ENCODE results near the gene RPL5.
"Not testable (repeated sequence)": the region's sequence is repeated elsewhere in the genome, so short reads cannot be mapped to it uniquely, and the experiment has no call there.

The RPL5 gene

DNA sequence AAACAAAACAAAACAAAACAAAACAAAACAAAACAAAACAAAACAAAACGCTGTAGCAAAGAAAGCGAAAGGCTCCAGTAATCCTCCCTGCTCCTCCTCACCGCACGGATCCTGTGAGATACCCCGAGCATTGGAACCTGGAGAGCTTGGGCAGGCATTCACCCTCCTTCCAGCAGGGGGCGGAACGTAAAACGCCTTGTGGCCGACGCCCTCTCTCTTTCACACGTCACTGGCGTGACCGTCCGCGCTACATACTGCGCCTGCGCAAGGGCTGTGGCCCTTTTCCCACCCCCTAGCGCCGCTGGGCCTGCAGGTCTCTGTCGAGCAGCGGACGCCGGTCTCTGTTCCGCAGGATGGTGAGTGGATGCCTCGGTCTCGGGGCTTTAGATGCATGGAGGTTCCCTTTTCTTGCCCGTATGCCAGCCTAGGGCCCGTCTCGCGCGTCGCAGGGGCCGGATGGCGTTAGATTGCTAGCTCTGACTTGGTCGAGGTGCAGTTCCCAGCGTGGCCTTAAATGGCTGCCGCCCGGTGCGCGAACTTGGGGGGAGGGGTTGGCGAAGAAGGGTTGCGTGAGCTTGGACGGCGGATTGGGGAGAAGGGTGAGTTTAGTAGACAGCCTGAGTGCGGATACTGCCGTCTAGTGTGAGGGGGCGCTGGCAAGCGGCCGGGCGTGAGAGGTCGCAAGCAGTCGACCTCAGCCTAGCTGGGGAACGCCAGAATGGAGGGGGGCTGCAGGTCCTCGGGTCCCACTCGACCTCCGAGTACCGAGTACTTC lies at the start of gene RPL5:
Gene RPL5 (plus strand): TSS at position 279 of the 775 bp plus-strand sequence. CDS start 75 bp downstream, at position 354.
- peaks cover 53% of the 10 kb centered on the region for H3K4me1 Mint-ChIP-seq
- H3K9me3 Mint-ChIP-seq, result no peaks in the 10 kb centered on the region
- H3K4me3 Mint-ChIP-seq, result peak within 1 kb of the TSS; percentile 98
- H3K36me3 Mint-ChIP-seq, result peaks cover 48% of the 10 kb centered on the region
- H3K27me3 Mint-ChIP-seq, result no peaks in the 10 kb centered on the region
- ATAC-seq, result peak; percentile 97
- H3K27ac Mint-ChIP-seq, result peak within 1 kb of the TSS; percentile 100

DNA sequence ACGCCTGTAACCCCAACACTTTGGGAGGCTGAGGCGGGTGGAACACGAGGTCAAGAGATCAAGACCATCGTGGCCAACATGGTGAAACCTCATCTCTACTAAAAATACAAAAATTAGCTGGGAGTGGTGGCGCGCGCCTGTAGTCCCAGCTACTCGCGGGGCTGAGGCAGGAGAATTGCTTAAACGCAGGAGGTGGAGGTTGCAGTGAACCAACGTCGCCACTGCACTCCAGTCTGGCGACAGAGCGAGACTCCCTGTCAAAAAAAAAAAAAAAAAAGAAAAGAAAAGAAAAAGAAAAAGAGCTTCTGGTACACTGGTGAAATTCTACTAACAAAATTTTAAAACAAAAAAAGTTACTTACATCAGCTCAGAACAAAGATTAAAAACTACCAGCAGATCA lies 48.3 kb upstream of the RPL5 start:
- H3K4me1 Mint-ChIP-seq, result peaks cover 26% of the 10 kb centered on the region
- not testable (repeated sequence) for H3K36me3 Mint-ChIP-seq, H3K9me3 Mint-ChIP-seq, ATAC-seq, H3K27me3 Mint-ChIP-seq
- peak overlapping the region; percentile 83 for H3K27ac Mint-ChIP-seq
- peak overlapping the region; percentile 92 for H3K4me3 Mint-ChIP-seq

DNA sequence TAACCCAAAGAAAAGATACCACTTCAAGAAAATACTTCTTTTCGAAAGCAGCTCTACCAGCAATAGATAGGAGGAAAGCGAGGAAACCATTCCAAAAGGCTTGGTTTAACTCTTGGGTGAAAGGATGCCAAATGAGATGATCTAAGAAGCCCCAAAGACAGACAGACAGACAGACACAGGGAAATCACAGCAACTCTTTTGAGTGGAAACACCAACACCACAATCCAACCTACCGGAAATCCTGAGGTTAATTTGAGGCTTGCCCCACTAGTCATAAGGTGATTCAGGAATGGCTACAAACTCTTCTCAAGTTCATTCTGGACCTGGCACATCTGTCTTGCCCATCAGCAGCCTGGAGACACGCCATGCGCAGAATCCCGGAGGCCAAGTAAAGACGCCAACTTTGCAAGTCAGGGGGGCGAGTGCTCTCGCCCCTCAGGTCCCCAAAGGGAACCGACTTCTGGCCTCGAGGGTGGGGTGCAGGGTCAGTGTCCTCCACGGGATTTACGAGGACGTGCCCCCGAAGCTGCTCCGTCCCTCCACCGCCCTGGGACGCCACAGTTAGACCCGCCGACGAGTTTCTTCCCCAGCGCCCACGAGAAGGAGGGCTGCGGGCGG lies 47.7 kb upstream of the RPL5 start:
- peak overlapping the region; percentile 83 for H3K27ac Mint-ChIP-seq

DNA sequence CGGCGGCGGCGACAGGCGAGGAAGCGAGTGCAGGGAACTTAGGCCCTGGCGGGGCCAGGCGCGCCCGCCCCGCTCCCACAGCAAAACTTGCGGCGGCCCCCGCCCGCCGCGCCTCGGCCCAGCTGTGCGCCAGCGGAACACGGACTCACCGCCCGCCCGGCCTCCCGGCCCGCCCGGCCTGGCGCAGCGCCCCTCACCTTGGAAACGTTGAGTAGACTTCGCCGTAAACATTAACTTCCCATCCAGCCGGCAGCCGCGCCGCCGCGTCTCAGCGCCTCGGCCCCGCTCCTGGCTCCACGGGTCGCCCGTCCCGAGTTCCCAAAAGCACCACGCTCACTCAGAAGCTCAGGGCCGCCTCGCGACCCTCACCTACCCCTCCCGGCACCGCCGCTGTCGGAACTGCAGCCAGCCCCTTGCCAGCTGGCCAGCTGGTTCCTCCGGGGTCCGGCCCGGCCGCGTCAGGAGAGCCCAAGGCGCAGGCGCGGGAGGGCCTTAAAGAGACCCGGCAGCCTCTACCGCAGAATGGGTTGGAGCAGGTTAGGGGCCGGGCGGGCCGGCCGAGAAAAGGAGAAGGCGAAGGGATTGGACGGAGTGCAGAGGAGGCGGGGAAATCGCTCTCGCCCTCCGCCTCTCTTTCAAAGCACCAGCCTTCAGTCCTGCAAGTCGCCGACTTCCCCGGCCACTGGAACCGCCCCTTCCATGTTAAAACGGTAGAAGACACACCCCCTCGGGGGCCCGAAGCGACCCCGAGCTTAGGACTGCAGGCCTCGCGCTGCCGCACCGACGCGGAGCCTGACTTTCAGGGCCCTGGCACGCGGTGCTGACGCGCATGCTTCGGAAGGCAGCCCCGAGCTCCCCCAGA lies 47.0 kb upstream of the RPL5 start, which contains the start of gene EVI5:
Gene EVI5 (minus strand): TSS at position 470 of the 862 bp plus-strand sequence. CDS start 48,562 bp downstream, outside the sequence.
- H3K27ac Mint-ChIP-seq, result peak within 1 kb of the TSS; percentile 83
- H3K4me3 Mint-ChIP-seq, result peak within 1 kb of the TSS; percentile 92
- H3K9me3 Mint-ChIP-seq, result no peaks in the 10 kb centered on the region
- H3K27me3 Mint-ChIP-seq, result no peaks in the 10 kb centered on the region
- peaks cover 26% of the 10 kb centered on the region for H3K4me1 Mint-ChIP-seq
- ATAC-seq, result peak; percentile 98
- no peaks in the 10 kb centered on the region for H3K36me3 Mint-ChIP-seq

More for the DNA sequence above, 47.7 kb upstream of the RPL5 start:
- no peaks in the 10 kb centered on the region for H3K36me3 Mint-ChIP-seq
- H3K4me1 Mint-ChIP-seq, result peaks cover 26% of the 10 kb centered on the region
- no peaks in the 10 kb centered on the region for H3K27me3 Mint-ChIP-seq
- ATAC-seq, result no peak
- peak overlapping the region; percentile 92 for H3K4me3 Mint-ChIP-seq
- no peaks in the 10 kb centered on the region for H3K9me3 Mint-ChIP-seq

DNA sequence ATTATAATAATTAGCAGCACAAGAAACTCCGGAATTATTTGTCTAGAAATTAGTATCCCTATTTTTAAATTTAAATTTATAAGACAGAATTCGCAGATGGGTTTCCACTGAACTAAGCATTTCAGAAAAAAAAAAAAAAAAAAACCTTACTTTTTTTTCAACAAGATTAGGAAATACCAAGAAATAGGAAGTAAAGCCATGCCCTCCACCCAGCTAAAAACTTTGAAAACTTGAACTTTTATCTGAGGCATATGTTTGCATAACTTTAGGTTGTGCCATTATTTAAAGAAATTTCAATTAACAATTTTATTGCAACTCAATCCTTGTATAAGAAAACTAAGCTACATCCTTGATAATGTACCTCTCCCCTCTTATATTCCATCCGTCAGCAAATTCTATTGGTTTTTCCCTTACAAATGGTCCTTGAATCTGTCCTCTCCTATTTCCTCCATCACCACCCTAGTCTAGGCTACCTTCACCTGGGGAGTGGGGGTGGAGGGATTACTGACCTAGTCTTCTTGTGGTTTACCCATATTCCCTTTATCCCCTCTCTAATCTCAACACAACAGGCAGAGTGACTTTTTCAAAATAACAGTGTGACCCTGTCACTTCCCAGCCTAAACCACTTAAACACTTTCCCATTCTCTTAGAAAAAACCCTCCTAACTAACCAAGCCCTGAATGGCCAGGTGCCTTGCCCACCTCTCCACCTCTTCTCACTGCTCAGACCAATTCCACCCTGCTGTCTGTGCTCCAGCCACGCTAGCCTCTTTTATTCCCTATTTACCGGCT lies 45.5 kb upstream of the RPL5 start:
- Mint-ChIP-seq H3K4me3 (no peak overlapping the region), H3K27ac (no peak overlapping the region), H3K27me3 (no peaks in the 10 kb centered on the region), H3K9me3 (no peaks in the 10 kb centered on the region), H3K36me3 (no peaks in the 10 kb centered on the region), H3K4me1 (peaks cover 26% of the 10 kb centered on the region)
- no peak for ATAC-seq

DNA sequence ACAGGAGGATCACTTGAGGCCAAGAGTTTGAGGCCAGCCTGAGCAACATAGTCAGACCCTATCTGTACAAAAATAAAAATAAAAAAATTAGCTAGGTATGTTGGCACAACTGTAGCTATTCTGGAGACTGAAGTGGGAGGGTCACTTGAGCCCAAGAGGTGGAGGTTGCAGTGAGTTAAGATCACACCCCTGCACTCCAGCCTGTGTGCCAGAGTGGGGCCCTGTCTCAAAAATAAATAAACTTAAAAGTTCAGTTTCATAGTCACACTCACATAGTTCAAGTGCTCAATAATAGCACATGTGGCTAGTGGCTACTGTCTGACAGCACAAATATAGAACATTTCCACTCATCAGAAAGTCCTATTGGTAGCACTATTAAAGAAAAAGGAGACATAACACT lies 41.8 kb upstream of the RPL5 start:
- Mint-ChIP-seq H3K9me3 (no peaks in the 10 kb centered on the region), H3K4me3 (no peak overlapping the region), H3K36me3 (no peaks in the 10 kb centered on the region), H3K27me3 (no peaks in the 10 kb centered on the region), H3K4me1 (peaks cover 6% of the 10 kb centered on the region), H3K27ac (no peak overlapping the region)
- no peak for ATAC-seq

DNA sequence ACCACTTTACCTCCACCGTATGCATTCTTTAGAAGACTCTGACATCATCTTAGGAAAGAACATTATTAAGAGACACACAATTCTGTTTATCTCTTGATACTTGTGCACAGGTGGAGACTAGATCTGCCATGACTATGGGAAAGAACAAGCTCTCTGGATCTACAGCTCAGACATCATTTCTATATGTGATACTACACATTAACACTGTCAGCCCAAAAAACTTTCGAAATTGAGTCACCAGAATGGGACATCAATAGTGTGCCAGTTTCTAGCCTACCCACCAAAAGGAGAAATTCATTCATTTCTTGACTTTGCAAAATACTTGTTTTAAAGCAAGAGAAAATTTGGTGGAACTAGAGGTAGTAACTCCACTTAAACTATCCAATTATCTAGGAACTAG lies 41.0 kb upstream of the RPL5 start:
- Mint-ChIP-seq H3K9me3 (no peaks in the 10 kb centered on the region), H3K4me3 (no peak overlapping the region), H3K4me1 (no peaks in the 10 kb centered on the region), H3K36me3 (no peaks in the 10 kb centered on the region), H3K27ac (no peak overlapping the region), H3K27me3 (no peaks in the 10 kb centered on the region)
- ATAC-seq, result no peak

DNA sequence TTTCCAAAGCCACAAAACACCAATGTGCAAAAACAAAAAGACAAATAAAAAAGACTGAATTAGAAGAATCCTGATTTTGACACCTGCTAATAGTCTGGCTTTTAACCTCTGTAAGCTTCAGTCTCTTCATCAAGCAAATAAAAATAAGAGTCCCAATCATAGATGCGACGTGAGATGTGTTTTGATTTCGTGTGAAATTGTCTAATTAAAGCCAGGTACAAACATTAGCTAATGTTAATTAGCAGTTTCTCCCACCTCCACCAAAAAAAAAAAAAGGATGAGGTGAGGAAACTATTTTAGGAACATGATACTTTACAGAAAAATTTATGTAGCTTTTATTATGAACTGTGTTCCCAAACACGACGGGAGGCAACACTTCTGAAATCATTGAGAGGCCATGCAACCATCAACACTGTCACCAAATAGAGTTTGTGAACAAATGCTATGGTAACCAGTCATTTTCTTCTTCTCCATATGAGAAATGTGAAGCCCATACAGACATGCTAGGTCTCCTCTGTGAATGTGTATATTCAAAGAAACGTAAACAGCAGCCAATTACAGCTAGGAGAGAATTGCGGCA lies 40.3 kb upstream of the RPL5 start:
- no peak for ATAC-seq
- no peak overlapping the region for H3K4me3 Mint-ChIP-seq
- no peaks in the 10 kb centered on the region for H3K9me3 Mint-ChIP-seq
- H3K4me1 Mint-ChIP-seq, result no peaks in the 10 kb centered on the region
- H3K27me3 Mint-ChIP-seq, result no peaks in the 10 kb centered on the region
- H3K27ac Mint-ChIP-seq, result no peak overlapping the region
- H3K36me3 Mint-ChIP-seq, result no peaks in the 10 kb centered on the region

DNA sequence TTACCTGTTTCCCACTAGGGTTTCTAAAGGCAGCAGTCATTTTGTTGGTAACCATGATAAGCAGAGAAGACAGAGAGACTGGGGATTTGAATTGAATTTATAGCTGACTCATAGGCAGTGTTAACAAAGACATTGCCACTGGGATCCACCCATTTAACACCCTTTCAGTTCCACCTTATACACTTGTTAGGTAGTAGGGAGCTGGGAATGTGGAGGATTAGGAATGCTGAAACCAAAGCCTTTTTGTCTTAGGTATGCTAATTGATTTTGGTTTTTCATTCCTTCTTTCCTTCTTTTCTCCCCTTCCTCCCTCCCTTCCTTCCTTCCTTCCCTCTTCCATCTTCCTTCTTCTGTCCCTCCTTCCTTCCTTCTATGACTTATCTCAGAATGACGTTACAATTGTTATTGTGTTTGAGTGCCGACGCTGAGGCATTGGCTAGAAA lies 39.5 kb upstream of the RPL5 start:
- no peaks in the 10 kb centered on the region for H3K36me3 Mint-ChIP-seq
- no peak overlapping the region for H3K27ac Mint-ChIP-seq
- no peak overlapping the region for H3K4me3 Mint-ChIP-seq
- ATAC-seq, result no peak
- no peaks in the 10 kb centered on the region for H3K4me1 Mint-ChIP-seq
- H3K9me3 Mint-ChIP-seq, result no peaks in the 10 kb centered on the region
- no peaks in the 10 kb centered on the region for H3K27me3 Mint-ChIP-seq

DNA sequence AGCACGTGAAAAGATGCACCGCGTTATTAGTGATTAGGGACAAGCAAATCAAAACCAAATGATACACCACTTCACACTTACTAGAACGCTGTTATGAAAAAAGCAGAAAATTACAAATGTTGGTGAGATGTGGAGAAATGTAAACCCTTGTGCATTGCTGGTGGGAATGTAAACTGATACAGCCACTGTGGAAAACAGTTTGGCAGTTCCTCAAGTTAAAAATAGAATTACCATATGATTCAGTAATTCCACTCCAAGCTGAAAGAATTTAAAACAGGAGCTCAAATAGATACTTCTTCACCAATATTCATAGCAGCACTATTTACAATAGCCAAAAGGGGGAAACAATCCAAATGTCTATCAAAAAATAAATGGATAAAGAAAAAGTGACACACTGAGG lies 36.7 kb upstream of the RPL5 start:
- H3K9me3 Mint-ChIP-seq, result no peaks in the 10 kb centered on the region
- H3K27ac Mint-ChIP-seq, result no peak overlapping the region
- no peaks in the 10 kb centered on the region for H3K36me3 Mint-ChIP-seq
- no peaks in the 10 kb centered on the region for H3K4me1 Mint-ChIP-seq
- no peaks in the 10 kb centered on the region for H3K27me3 Mint-ChIP-seq
- no peak for ATAC-seq
- H3K4me3 Mint-ChIP-seq, result no peak overlapping the region

DNA sequence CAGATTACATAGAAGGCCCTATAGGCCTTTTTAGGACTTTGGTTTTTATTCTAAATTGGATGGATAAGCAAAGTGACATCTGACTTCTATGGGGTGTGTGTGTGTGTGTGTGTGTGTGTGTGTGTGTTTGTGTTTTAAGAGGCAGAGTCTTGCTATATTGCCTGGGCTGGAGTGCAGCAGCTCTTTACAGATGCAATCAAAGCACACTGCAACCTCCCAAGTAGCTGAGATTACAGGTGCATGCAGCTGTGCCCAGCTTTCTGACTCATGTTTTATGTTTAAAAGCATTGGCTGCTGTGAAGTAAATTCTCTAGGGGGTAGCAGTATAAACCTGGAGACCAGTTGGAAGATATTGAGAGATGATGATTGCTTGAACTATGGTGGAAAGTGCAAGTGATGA lies 34.5 kb upstream of the RPL5 start:
- Mint-ChIP-seq H3K9me3 (no peaks in the 10 kb centered on the region), H3K4me1 (peaks cover 5% of the 10 kb centered on the region), H3K36me3 (no peaks in the 10 kb centered on the region), H3K27ac (no peak overlapping the region), H3K27me3 (no peaks in the 10 kb centered on the region), H3K4me3 (no peak overlapping the region)
- no peak for ATAC-seq

DNA sequence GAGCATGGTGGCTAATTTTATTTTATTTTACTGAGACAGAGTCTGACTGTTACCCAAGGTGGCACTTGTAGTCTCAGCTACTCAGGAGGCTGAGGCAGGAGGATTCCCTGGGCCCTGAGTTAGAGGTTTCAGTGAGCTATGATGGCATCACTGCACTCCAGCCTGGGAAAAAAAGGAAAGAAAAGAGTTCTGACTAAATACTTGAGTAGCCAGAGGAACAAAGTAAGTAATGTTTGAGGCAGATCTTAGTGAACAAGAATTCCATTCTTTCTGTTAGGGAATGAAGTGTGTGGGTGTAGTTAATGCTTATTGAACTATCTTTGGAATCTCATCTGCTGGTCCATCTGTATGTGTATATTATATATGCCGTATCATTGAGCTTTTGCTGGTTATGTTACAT lies 33.9 kb upstream of the RPL5 start:
- no peaks in the 10 kb centered on the region for H3K36me3 Mint-ChIP-seq

DNA sequence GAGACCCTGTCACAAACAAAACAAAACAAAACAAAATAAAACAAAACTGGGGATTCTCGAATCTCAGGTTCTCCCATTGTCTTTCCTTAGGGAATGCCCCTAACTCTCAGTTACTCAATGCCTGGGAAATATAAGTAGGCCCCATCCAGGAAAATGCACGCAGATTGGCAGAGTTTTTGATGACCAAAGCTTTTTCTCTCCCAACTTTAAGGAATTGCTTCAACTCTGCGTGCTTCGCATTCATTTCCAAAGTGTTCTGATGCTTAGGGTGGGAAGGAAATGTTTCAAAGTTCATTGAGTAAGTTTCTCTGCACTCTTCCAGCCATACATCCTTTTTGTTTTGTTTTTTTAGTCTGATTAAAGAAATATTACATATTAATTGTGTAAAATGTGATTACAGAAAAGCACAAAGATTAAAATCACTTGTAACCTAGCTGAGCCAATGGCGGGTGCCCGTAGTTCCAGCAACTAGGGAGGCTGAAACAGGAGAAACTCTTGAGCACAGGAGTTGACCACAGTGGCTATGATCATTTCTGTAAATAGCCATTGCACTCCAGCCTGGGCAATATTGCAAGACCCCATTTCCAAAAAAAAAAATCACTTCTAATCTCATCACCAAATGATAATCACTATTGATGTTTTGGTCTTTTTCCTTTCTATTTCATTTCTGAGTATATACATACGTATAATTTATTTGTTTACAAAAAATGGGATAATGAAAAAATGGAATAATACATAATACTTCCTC lies 28.5 kb upstream of the RPL5 start:
- Mint-ChIP-seq H3K27ac (no peak overlapping the region), H3K36me3 (no peaks in the 10 kb centered on the region), H3K4me3 (no peak overlapping the region), H3K9me3 (peaks cover 9% of the 10 kb centered on the region), H3K4me1 (peaks cover 6% of the 10 kb centered on the region), H3K27me3 (no peaks in the 10 kb centered on the region)
- ATAC-seq, result no peak

More for the DNA sequence above, 33.9 kb upstream of the RPL5 start:
- Mint-ChIP-seq H3K9me3 (no peaks in the 10 kb centered on the region), H3K4me3 (no peak overlapping the region), H3K4me1 (peaks cover 6% of the 10 kb centered on the region), H3K27ac (no peak overlapping the region), H3K27me3 (no peaks in the 10 kb centered on the region)
- no peak for ATAC-seq

DNA sequence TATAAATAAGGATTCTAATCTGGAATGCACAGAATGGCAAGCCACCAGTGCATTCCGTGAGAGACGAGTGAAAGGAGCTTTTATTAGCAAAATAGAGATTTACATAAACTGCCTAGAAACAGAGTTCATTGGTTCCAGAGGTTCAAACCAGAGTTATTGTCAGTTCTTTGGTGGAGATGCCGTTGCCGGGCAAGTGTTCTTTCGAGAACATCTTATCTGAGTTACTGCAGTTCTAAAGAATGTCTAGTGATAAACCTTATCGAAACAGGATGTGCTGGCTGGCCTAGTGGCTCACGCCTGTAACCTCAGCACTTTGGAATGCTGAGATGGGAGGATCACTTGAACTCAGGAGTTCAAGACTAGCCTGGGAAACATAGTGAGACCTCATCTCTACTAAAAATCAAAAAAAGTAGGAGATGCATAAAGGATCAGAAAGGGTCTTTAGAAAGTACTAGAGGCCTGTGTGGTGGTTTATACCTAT lies 27.1 kb upstream of the RPL5 start:
- ATAC-seq, result peak; percentile 77
- no peak overlapping the region for H3K4me3 Mint-ChIP-seq
- H3K4me1 Mint-ChIP-seq, result peaks cover 6% of the 10 kb centered on the region
- no peaks in the 10 kb centered on the region for H3K36me3 Mint-ChIP-seq
- H3K27me3 Mint-ChIP-seq, result no peaks in the 10 kb centered on the region
- H3K27ac Mint-ChIP-seq, result no peak overlapping the region
- peaks cover 9% of the 10 kb centered on the region for H3K9me3 Mint-ChIP-seq
